B cell (primary cell): ENCODE results near the gene NPAS2. TPM values are rescaled to one million over a fixed set of nuclear protein-coding genes. Genes with fewer than 3 reads are reported as not detected.

ENCODE experiments used
- ATAC-seq: fragments of 200-7000 bp; cut with Tn5 transposase; one replicate; pipeline ENCODE4 v1.10.0; 2021; ENCODE audit warnings: low read depth, mild to moderate bottlenecking, moderate number of reproducible peaks, moderate library complexity
- CTCF ChIA-PET: fragments of 350-600 bp; sonication (Branson Sonifier 250); formaldehyde crosslinking; loops from one replicate; lab custom pipeline; 2021; ENCODE audit warnings: antibody characterized with exemption, inconsistent platforms; lab: Charles Lee
- POLR2A ChIA-PET: fragments of 350-600 bp; sonication (Branson Sonifier 250); formaldehyde crosslinking; loops from one replicate; lab custom pipeline; 2021; ENCODE audit warnings: antibody characterized with exemption; lab: Charles Lee
- DNase-seq: peaks from one replicate; pipeline ENCODE4 v3.0.0; 2013
- H2AFZ ChIP-seq: 2 replicates; pipeline ENCODE4 v1.6.1; 2012; ENCODE audit warnings: mild to moderate bottlenecking, low read depth, low read length; ENCODE audit not compliant: insufficient read depth, poor library complexity, severe bottlenecking
- H3K27ac ChIP-seq, 2 donors: 1 replicate in 1 of 2; 2 replicates in 1 of 2; pipeline ENCODE4 v1.5.1; 2012 to 2013; ENCODE audit warnings: low read length in 2 of 2, mild to moderate bottlenecking in 2 of 2, moderate library complexity in 1 of 2
- H3K27me3 ChIP-seq, 4 experiments: fragments of 200-600 bp in 1 of 4; sonication (generic) in 1 of 4; replicated peaks in 1 of 4; 1 replicate in 2 of 4; 2 replicates in 2 of 4; pipeline versions ENCODE4 v1.6.1 to v1.7.0; 2013 to 2016; ENCODE audit warnings: low read length in 3 of 4, mild to moderate bottlenecking in 2 of 4, mixed read lengths in 1 of 4, moderate library complexity in 1 of 4; ENCODE audit not compliant: insufficient read depth in 4 of 4, control insufficient read depth in 3 of 4; ENCODE audit errors: control extremely low read depth in 1 of 4
- H3K36me3 ChIP-seq, 2 experiments: replicated peaks in 1 of 2; 1 replicate in 1 of 2; 2 replicates in 1 of 2; pipeline versions ENCODE4 v1.6.1 to v1.7.1; 2013; ENCODE audit warnings: low read length in 1 of 2; ENCODE audit not compliant: insufficient read depth in 2 of 2, control insufficient read depth in 1 of 2; ENCODE audit errors: control extremely low read depth in 1 of 2, extremely low read depth in 1 of 2
- H3K4me1 ChIP-seq, 2 donors: fragments of 200-600 bp in 1 of 2; sonication (generic) in 1 of 2; 1 replicate in 1 of 2; 2 replicates in 1 of 2; pipeline versions ENCODE4 v1.5.1 to v1.6.1; 2013 to 2017; ENCODE audit warnings: low read length in 2 of 2; ENCODE audit not compliant: control insufficient read depth in 2 of 2, insufficient read depth in 2 of 2
- H3K4me2 ChIP-seq: replicated peaks from 2 replicates; pipeline ENCODE3; 2012; ENCODE audit warnings: mild to moderate bottlenecking, low read depth, low read length; ENCODE audit not compliant: poor library complexity, severe bottlenecking
- H3K4me3 ChIP-seq, 5 experiments: fragments of 200-600 bp in 1 of 5; sonication (generic) in 1 of 5; 1 replicate in 3 of 5; 2 replicates in 2 of 5; pipeline versions ENCODE4 v1.5.1 to v1.7.0; 2011 to 2016; ENCODE audit warnings: low read length in 4 of 5, mild to moderate bottlenecking in 4 of 5, low read depth in 2 of 5, control low read depth in 1 of 5, moderate library complexity in 1 of 5; ENCODE audit not compliant: insufficient read depth in 1 of 5; ENCODE audit errors: control extremely low read depth in 1 of 5, extremely low read depth in 1 of 5
- H3K79me2 ChIP-seq: fragments of 200-600 bp; sonication (generic); one replicate; pipeline ENCODE4 v1.6.0; 2016; ENCODE audit warnings: low read length; ENCODE audit not compliant: control insufficient read depth, insufficient read depth
- H3K9ac ChIP-seq: fragments of 200-600 bp; sonication (generic); 2 replicates; pipeline ENCODE4 v1.6.1; 2017; ENCODE audit warnings: mild to moderate bottlenecking, low read length, moderate library complexity
- H3K9me3 ChIP-seq, 3 donors: one replicate each; pipeline versions ENCODE4 v1.6.1 to v1.7.1; 2013; ENCODE audit warnings: low read length in 2 of 3; ENCODE audit not compliant: control insufficient read depth in 2 of 3, insufficient read depth in 1 of 3; ENCODE audit errors: control extremely low read depth in 1 of 3
- H4K20me1 ChIP-seq: 2 replicates; pipeline ENCODE4 v1.6.0; 2012; ENCODE audit warnings: mild to moderate bottlenecking, low read length; ENCODE audit not compliant: insufficient read depth, control insufficient read depth, poor library complexity, severe bottlenecking
- H3K27ac Mint-ChIP-seq: one replicate; pipeline ENCODE4 v1.8.0; 2021; ENCODE audit warnings: mixed read lengths
- H3K27me3 Mint-ChIP-seq: one replicate; pipeline ENCODE4 v1.8.0; 2021; ENCODE audit warnings: mixed read lengths
- H3K4me1 Mint-ChIP-seq: one replicate; pipeline ENCODE4 v1.8.0; 2021; ENCODE audit warnings: mixed read lengths
- H3K4me3 Mint-ChIP-seq: one replicate; pipeline ENCODE4 v1.8.0; 2021; ENCODE audit warnings: mixed read lengths
- H3K9me3 Mint-ChIP-seq: one replicate; pipeline ENCODE4 v1.8.0; 2022; ENCODE audit warnings: mixed read lengths; ENCODE audit not compliant: insufficient read depth
- EZH2 ChIP-seq: IDR thresholded peaks from 2 replicates; pipeline ENCODE4 v1.6.1; 2012; ENCODE audit warnings: borderline replicate concordance, low read depth, mild to moderate bottlenecking, moderate library complexity, low read length; ENCODE audit not compliant: insufficient read depth, poor library complexity, severe bottlenecking
- WGBS: methylation state at CpG from one replicate; pipeline ENCODE4 v1.1.5; 2013; ENCODE audit warnings: missing lambda C conversion rate; ENCODE audit not compliant: insufficient coverage; 5-methylcytosine and 5-hydroxymethylcytosine counted together
- intact Hi-C: fragments of 100-400 bp; cut with micrococcal nuclease; formaldehyde crosslinking; loops from one replicate; pipeline ENCODE4 v1.10.0; 2022
- polyA plus RNA-seq: library from polyadenylated mRNA; depleted of rRNA; stranded (reverse); fragments of >200 nt; gene quantifications from 2 replicates; pipeline ENCODE4 v1.2.3, GENCODE V29; 2012
- total RNA-seq, 2 donors: library from RNA; stranded (reverse); fragments of 120-200 nt in 1 of 2; gene quantifications; 1 replicate in 1 of 2; 2 replicates in 1 of 2; pipeline versions ENCODE4 v1.2.3 to v1.2.4, GENCODE V29; 2013 to 2022
- TF ChIP-seq, protein P1 (sequence below): fragments of 200-600 bp; IDR thresholded peaks from one replicate; pipeline ENCODE4 v1.8.0; 2022; ENCODE audit warnings: antibody characterized with exemption, mild to moderate bottlenecking

The NPAS2 gene
- total and polyA plus RNA-seq, 2 donors (not counting 1 experiment from before 2014, with no cell fraction given): not detected

DNA sequence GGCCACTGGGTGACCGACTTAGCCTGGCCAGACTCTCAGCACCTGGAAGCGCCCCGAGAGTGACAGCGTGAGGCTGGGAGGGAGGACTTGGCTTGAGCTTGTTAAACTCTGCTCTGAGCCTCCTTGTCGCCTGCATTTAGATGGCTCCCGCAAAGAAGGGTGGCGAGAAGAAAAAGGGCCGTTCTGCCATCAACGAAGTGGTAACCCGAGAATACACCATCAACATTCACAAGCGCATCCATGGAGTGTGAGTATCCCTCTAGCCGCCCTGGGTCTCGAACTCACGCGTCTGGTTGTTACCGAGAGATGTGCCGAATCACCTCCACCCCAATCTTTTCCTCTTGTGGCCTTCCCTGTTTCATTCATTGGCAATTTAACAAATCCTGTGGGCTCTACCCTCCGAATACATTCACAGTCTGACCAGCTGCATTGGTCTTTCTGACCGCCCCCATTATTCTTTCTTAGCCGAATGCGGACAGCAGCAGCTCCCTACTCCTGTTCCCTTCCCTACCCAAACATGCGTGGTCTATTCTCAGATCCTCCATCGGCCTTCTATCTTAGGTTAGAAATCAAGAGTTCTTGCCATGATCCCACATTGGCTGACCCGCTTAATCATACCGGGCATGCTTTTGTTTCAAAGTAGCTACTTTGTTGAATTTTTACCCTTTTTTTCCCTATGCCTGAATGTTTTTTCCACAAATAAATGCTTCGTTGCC lies 182.8 kb downstream of the NPAS2 start:
- H3K4me1 ChIP-seq: peaks cover 15 to 21% of the 10 kb centered on the region in 2 donors
- H3K4me3 Mint-ChIP-seq: peak overlapping the region; percentile 88
- H3K9ac ChIP-seq: peak overlapping the region; percentile 96
- peak overlapping the region; percentile 95 for H2AFZ ChIP-seq
- POLR2A ChIA-PET: interaction anchor here (0.9 to 1.5 kb wide), 5 partner anchors 9 to 440 kb away, joined by 3 to 9 read pairs (median 4); partner anchors contain the start of genes CNOT11, PDCL3 and RNF149
- H3K9me3 Mint-ChIP-seq: no peaks in the 10 kb centered on the region
- peak overlapping the region; percentile 80 to 99 (median 92) for H3K4me3 ChIP-seq
- H3K27ac Mint-ChIP-seq: peak overlapping the region; percentile 96
- DNase-seq: no peak
- peaks cover 30% of the 10 kb centered on the region for H4K20me1 ChIP-seq
- H3K79me2 ChIP-seq: peaks cover 22% of the 10 kb centered on the region
- peaks cover 0 to 4% (median 0%) of the 10 kb centered on the region in 3 donors for H3K9me3 ChIP-seq
- no peak for ATAC-seq
- H3K27me3 Mint-ChIP-seq: no peaks in the 10 kb centered on the region
- CTCF ChIA-PET: interaction anchor here (1.0 to 2.8 kb wide), 11 partner anchors 8 to 740 kb away, joined by 3 to 23 read pairs (median 4); partner anchors contain the start of gene PDCL3
- peaks cover 42% of the 10 kb centered on the region for H3K4me1 Mint-ChIP-seq
- H3K36me3 ChIP-seq: peaks cover 24 to 47% of the 10 kb centered on the region in 2 experiments
- intact Hi-C loops: loop anchor here (1.0 to 5.0 kb wide), 5 partner anchors 149 to 620 kb away; partner anchors contain the start of genes CNOT11, PDCL3 and TBC1D8
- peak overlapping the region; percentile 89 for H3K4me2 ChIP-seq
- no peaks in the 10 kb centered on the region for H3K27me3 ChIP-seq
- 3% methylated on average over 21 of the region's 26 CpGs for WGBS
- peak overlapping the region; percentile 84 to 91 for H3K27ac ChIP-seq
- TF ChIP-seq, protein P1, sequence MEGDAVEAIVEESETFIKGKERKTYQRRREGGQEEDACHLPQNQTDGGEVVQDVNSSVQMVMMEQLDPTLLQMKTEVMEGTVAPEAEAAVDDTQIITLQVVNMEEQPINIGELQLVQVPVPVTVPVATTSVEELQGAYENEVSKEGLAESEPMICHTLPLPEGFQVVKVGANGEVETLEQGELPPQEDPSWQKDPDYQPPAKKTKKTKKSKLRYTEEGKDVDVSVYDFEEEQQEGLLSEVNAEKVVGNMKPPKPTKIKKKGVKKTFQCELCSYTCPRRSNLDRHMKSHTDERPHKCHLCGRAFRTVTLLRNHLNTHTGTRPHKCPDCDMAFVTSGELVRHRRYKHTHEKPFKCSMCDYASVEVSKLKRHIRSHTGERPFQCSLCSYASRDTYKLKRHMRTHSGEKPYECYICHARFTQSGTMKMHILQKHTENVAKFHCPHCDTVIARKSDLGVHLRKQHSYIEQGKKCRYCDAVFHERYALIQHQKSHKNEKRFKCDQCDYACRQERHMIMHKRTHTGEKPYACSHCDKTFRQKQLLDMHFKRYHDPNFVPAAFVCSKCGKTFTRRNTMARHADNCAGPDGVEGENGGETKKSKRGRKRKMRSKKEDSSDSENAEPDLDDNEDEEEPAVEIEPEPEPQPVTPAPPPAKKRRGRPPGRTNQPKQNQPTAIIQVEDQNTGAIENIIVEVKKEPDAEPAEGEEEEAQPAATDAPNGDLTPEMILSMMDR: no peak
- TF ChIP-seq EZH2: no peak
